Sigmoid colon (tissue), 7 donors: ENCODE results near the gene GPSM3. TPM values are rescaled to one million over a fixed set of nuclear protein-coding genes. Genes with fewer than 3 reads are reported as not detected.

Source experiments
- DNase-seq: peaks from one replicate; pipeline ENCODE4 v3.0.0-alpha.2; 2019
- H3K27ac ChIP-seq, 4 donors: fragments of 200-600 bp; sonication (generic); one replicate each; pipeline ENCODE4 v1.5.1; 2016 to 2019; ENCODE audit warnings: mild to moderate bottlenecking in 1 of 4
- H3K27me3 ChIP-seq, 3 donors: fragments of 200-600 bp; sonication (generic); one replicate each; pipeline ENCODE4 v1.5.1; 2019; ENCODE audit warnings: mild to moderate bottlenecking in 1 of 3
- H3K36me3 ChIP-seq, 4 donors: fragments of 200-600 bp; sonication (generic); one replicate each; pipeline ENCODE4 v1.5.1; 2016 to 2019
- H3K4me1 ChIP-seq, 4 donors: fragments of 200-600 bp; sonication (generic); one replicate each; pipeline ENCODE4 v1.5.1; 2017 to 2019
- H3K4me3 ChIP-seq, 4 donors: fragments of 200-600 bp; sonication (generic); one replicate each; pipeline ENCODE4 v1.5.1; 2017 to 2019; ENCODE audit warnings: mild to moderate bottlenecking in 2 of 4, moderate library complexity in 1 of 4
- H3K9me3 ChIP-seq, 4 donors: fragments of 200-600 bp in 3 of 4; sonication (generic) in 3 of 4; one replicate each; pipeline versions ENCODE4 v1.5.1 to v1.6.1; 2013 to 2019
- EP300 ChIP-seq, 4 donors: sonication (generic); formaldehyde crosslinking; IDR thresholded peaks; one replicate each; pipeline ENCODE4 v1.6.1; 2017; ENCODE audit warnings: antibody characterized with exemption in 4 of 4
- POLR2A ChIP-seq, 2 donors: fragments of 450-650 bp; IDR thresholded peaks; one replicate each; pipeline ENCODE4 v1.6.1; 2016; ENCODE audit warnings: antibody characterized with exemption in 2 of 2, mild to moderate bottlenecking in 2 of 2, moderate library complexity in 2 of 2
- POLR2AphosphoS5 ChIP-seq, 4 donors: sonication (generic); formaldehyde crosslinking; IDR thresholded peaks; one replicate each; pipeline ENCODE4 v1.6.1; 2017; ENCODE audit warnings: antibody characterized with exemption in 4 of 4
- WGBS, 2 donors: extraction: QIAGEN DNeasy Blood & Tissue Kit; methylation state at CpG; one replicate each; pipeline ENCODE4 v1.1.7; 2013; 5-methylcytosine and 5-hydroxymethylcytosine counted together
- intact Hi-C: fragments of 100-400 bp; cut with DNase I; formaldehyde crosslinking; loops from one replicate; pipeline ENCODE4 v1.15.1; 2023
- polyA plus RNA-seq, 3 donors: library from polyadenylated mRNA; stranded (reverse); fragments of 200-250 nt; gene quantifications; one replicate each; pipeline ENCODE4 v1.2.3, GENCODE V29; 2013
- total RNA-seq, 4 donors: library from RNA; depleted of rRNA; stranded (reverse); fragments of >200 nt; gene quantifications; one replicate each; pipeline ENCODE4 v1.1.0, GENCODE V29; 2016
- TF ChIP-seq, protein P1 (sequence below), 4 experiments: fragments of 450-650 bp in 3 of 4; fragments of 200-600 bp in 1 of 4; IDR thresholded peaks; one replicate each; pipeline ENCODE4 v1.5.1; 2016 to 2019; ENCODE audit warnings: antibody characterized with exemption in 4 of 4, mild to moderate bottlenecking in 3 of 4, moderate library complexity in 2 of 4
- donor health status: healthy with polysubstance abuse.
- donor health status: Bipolar disorder and iron deficiency.
- donor health status: healthy.

Gene GPSM3
- total and polyA plus RNA-seq, 7 donors, result 5.0 to 56.2 (median 13.3) TPM

DNA sequence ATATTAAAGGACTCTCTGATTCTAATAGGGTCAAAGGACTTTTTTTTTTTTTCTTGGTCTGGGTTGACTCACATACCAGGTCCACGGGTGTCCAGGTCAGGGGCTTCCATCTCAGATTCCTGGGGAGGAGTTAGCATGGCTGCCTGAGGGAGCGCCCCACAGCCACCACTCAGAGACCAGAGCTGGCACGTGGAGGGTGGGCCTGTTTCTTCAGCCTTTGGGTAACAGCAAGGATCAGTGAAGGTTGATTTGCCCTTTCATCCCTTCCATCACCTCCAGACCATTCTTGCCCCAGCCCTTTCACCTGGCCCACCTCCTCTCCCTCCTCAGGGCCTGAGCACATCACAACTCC lies 5.9 kb upstream of the GPSM3 start:
- H3K4me1 ChIP-seq, result peaks cover 0 to 22% (median 18%) of the 10 kb centered on the region in 4 donors
- intact Hi-C loops, result loop anchor here (5.0 to 10.0 kb wide), 6 partner anchors 46 to 1216 kb away; partner anchors contain the start of genes BAG6, BRD2, CUTA and DXO
- TF ChIP-seq, protein P1, sequence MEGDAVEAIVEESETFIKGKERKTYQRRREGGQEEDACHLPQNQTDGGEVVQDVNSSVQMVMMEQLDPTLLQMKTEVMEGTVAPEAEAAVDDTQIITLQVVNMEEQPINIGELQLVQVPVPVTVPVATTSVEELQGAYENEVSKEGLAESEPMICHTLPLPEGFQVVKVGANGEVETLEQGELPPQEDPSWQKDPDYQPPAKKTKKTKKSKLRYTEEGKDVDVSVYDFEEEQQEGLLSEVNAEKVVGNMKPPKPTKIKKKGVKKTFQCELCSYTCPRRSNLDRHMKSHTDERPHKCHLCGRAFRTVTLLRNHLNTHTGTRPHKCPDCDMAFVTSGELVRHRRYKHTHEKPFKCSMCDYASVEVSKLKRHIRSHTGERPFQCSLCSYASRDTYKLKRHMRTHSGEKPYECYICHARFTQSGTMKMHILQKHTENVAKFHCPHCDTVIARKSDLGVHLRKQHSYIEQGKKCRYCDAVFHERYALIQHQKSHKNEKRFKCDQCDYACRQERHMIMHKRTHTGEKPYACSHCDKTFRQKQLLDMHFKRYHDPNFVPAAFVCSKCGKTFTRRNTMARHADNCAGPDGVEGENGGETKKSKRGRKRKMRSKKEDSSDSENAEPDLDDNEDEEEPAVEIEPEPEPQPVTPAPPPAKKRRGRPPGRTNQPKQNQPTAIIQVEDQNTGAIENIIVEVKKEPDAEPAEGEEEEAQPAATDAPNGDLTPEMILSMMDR (IDR thresholded peaks at IDR 0.05), result no peak
- TF ChIP-seq POLR2AphosphoS5 (IDR thresholded peaks at IDR 0.05) (no peak), POLR2A (IDR thresholded peaks at IDR 0.05) (no peak), EP300 (IDR thresholded peaks at IDR 0.05) (no peak)
- no peak overlapping the region for H3K27ac ChIP-seq
- H3K4me3 ChIP-seq, result no peak overlapping the region
- H3K9me3 ChIP-seq, result no peaks in the 10 kb centered on the region
- H3K27me3 ChIP-seq, result peaks cover 0 to 6% (median 0%) of the 10 kb centered on the region in 3 donors
- DNase-seq, result no peak
- no peaks in the 10 kb centered on the region for H3K36me3 ChIP-seq
- 66 to 87% methylated on average over 3 of the region's 3 CpGs for WGBS, 2 donors

GRCh38 chr6:32196682-32197616 lies 4.5 kb upstream of the GPSM3 start:
- TF ChIP-seq EP300 (IDR thresholded peaks at IDR 0.05) (no peak), POLR2AphosphoS5 (IDR thresholded peaks at IDR 0.05) (peak in 1 of 4 donors; percentile 18), POLR2A (IDR thresholded peaks at IDR 0.05) (no peak)
- TF ChIP-seq, protein P1 (IDR thresholded peaks at IDR 0.05), result no peak
- intact Hi-C loops, result loop anchor here (2.0 to 10.0 kb wide), 7 partner anchors 45 to 1218 kb away; partner anchors contain the start of genes BAG6, BRD2, CUTA and DXO
- DNase-seq, result peak; percentile 80
- 28 to 39% methylated on average over 28 of the region's 28 CpGs for WGBS, 2 donors
- Histone ChIP-seq H3K4me3 (peak overlapping the region; percentile 68 to 91 (median 82)), H3K27me3 (no peaks in the 10 kb centered on the region), H3K27ac (peak overlapping the region; percentile 93 to 100 (median 100)), H3K4me1 (peaks cover 0 to 25% (median 23%) of the 10 kb centered on the region in 4 donors), H3K36me3 (no peaks in the 10 kb centered on the region), H3K9me3 (no peaks in the 10 kb centered on the region)

- intact Hi-C loops, result loop anchor here (1.0 to 10.0 kb wide), 8 partner anchors 44 to 1219 kb away; partner anchors contain the start of genes BAG6, BRD2, CUTA and DXO
Measured at GRCh38 chr6:32195902-32196681, 3.6 kb upstream of the GPSM3 start.

DNA sequence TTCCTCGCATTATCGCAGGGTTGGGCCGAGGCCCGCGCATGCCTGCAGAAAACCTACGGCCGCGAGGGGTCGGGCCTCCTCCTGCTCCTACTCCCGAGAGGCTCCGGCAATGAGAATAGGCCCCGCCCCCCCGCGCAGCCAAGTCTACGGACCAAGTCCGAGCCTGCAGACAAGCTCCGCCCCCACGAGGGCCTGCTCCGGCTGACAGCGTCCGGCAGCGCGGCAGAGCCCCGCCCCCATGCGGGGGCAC lies 3.1 kb upstream of the GPSM3 start:
- Histone ChIP-seq H3K27ac (peak overlapping the region; percentile 93 to 100 (median 100)), H3K27me3 (no peaks in the 10 kb centered on the region), H3K4me3 (peak overlapping the region; percentile 68 to 91 (median 82)), H3K9me3 (no peaks in the 10 kb centered on the region), H3K36me3 (no peaks in the 10 kb centered on the region), H3K4me1 (peaks cover 0 to 36% (median 32%) of the 10 kb centered on the region in 4 donors)
- TF ChIP-seq POLR2AphosphoS5 (IDR thresholded peaks at IDR 0.05) (no peak), EP300 (IDR thresholded peaks at IDR 0.05) (no peak)
- TF ChIP-seq, protein P1 (IDR thresholded peaks at IDR 0.05), result peak in 3 of 4 experiments; percentile 15 to 42 (median 26)
- intact Hi-C loops, result loop anchor here (1.0 to 10.0 kb wide), 7 partner anchors 43 to 1219 kb away; partner anchors contain the start of genes BAG6, BRD2, CUTA and DXO
- DNase-seq, result peak; percentile 100
- 0% methylated on average over 25 of the region's 25 CpGs for WGBS, 2 donors

More at GRCh38 chr6:32195902-32196681, 3.6 kb upstream of the GPSM3 start:
- DNase-seq, result peak; percentile 97
- Histone ChIP-seq H3K9me3 (no peaks in the 10 kb centered on the region), H3K27ac (peak overlapping the region; percentile 93 to 100 (median 100)), H3K4me3 (peak overlapping the region; percentile 68 to 91 (median 82)), H3K27me3 (no peaks in the 10 kb centered on the region), H3K36me3 (no peaks in the 10 kb centered on the region), H3K4me1 (peaks cover 0 to 31% (median 27%) of the 10 kb centered on the region in 4 donors)
- TF ChIP-seq, protein P1 (IDR thresholded peaks at IDR 0.05), result no peak
- peak; percentile 99 for TF ChIP-seq POLR2A (IDR thresholded peaks at IDR 0.05)
- peak in 2 of 4 donors; percentile 77 to 91 for TF ChIP-seq EP300 (IDR thresholded peaks at IDR 0.05)
- TF ChIP-seq POLR2AphosphoS5 (IDR thresholded peaks at IDR 0.05), result peak; percentile 98 to 100 (median 99)
- WGBS, 2 donors, result 0% methylated on average over 58 of the region's 58 CpGs
